H1 (cell line): ENCODE measurements around the gene PALM3. TPM values are rescaled to one million over a fixed set of nuclear protein-coding genes. Genes with fewer than 3 reads are reported as not detected.

Experiments used
- CHD7 ChIP-seq: fragments of 300-600 bp; sonication (generic); IDR thresholded peaks from 2 replicates; pipeline ENCODE4 v1.7.1; 2012; ENCODE audit warnings: low read length, moderate library complexity, mild to moderate bottlenecking, inconsistent platforms; ENCODE audit not compliant: insufficient replicate concordance
- KDM5A ChIP-seq: fragments of 200-600 bp; IDR thresholded peaks from 2 replicates; pipeline ENCODE4 v1.7.1; 2012; ENCODE audit warnings: mild to moderate bottlenecking, low read length, inconsistent platforms, mixed read lengths
- ZNF274 ChIP-seq: IDR thresholded peaks from 2 replicates; pipeline ENCODE4 v1.7.0; 2012; ENCODE audit warnings: low read length, borderline replicate concordance; ENCODE audit errors: extremely low read depth
- polyA plus RNA-seq, 7 experiments: library from polyadenylated mRNA; depleted of rRNA in 3 of 7; stranded (reverse) in 5 of 7; unstranded in 2 of 7; fragments of >200 nt in 5 of 7; fragments of 200-250 nt in 2 of 7; gene quantifications; 1 replicate in 5 of 7; 2 replicates in 1 of 7; 4 replicates in 1 of 7; pipeline versions ENCODE4 v1.2.1 to v1.2.3, GENCODE V29; 2011 to 2013; ENCODE audit warnings: missing spikeins in 2 of 7, mixed read lengths in 2 of 7
- total RNA-seq: library from RNA; stranded (reverse); fragmentation: NEBNext Ultra II Directional; extraction: Animal tissue kit (Norgen Biotek cat#: 25700); gene quantifications from 2 replicates; pipeline ENCODE4 v1.2.1, GENCODE V29; 2021

The PALM3 gene
- total and polyA plus RNA-seq, 2 of the 8 experiments (the other 6 are each of a cell fraction or from before 2014, with no cell fraction given) = 5.8 to 31.3 TPM

GRCh38 chr19:14004619-14005348 is 57.1 kb downstream of the PALM3 start (continued):
- TF ChIP-seq CHD7 = no peak
- no peak for TF ChIP-seq ZNF274
- no peak for TF ChIP-seq KDM5A
